ENCODE results near the gene SPSB1. TPM values are rescaled to one million over a fixed set of nuclear protein-coding genes. Genes with fewer than 3 reads are reported as not detected.

SPSB1 gene
- total and polyA plus RNA-seq, 2 donors = 12.4 to 36.4 TPM

- Histone ChIP-seq H3K4me3 (ENCODE audit: low read depth, low read length) (no peak overlapping the region), H3K4me1 (ENCODE audit: insufficient read depth) (no peaks in the 10 kb centered on the region), H3K27ac (ENCODE audit: low read depth) (no peak overlapping the region), H3K36me3 (ENCODE audit: insufficient read depth) (peaks cover 2% of the 10 kb centered on the region)
- WGBS = 69% methylated on average over 8 of the region's 8 CpGs
- no peak for DNase-seq (ENCODE audit: extremely low spot score)
Measured at GRCh38 chr1:9363061-9363471, 70.4 kb downstream of the SPSB1 start.

DNA sequence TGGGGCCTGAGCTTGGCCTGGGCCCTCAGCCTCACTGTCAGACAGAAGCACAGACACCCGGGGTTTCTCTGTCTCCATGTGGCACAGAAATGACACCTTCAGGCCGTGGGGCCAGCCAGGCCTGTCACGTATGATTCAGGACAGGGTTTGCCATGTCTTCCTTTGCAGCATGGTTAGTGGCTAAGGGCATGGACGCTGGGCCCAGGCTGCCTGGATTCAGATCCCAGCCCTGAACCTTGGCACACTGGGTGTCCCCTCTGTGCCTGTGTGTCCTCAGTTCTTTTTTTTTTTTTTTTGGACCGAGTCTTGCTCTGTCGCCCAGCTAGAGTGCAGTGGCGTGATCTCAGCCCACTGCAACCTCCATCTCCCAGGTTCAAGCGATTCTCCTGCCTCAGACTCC is 73.6 kb downstream of the SPSB1 start:
- 86% methylated on average over 8 of the region's 8 CpGs for WGBS

GRCh38 chr1:9366943-9367780 is 74.5 kb downstream of the SPSB1 start:
- Histone ChIP-seq H3K27ac (ENCODE audit: low read depth) (no peak overlapping the region), H3K36me3 (ENCODE audit: insufficient read depth) (peaks cover 2% of the 10 kb centered on the region), H3K4me3 (ENCODE audit: low read depth, low read length) (no peak overlapping the region), H3K4me1 (ENCODE audit: insufficient read depth) (no peaks in the 10 kb centered on the region)
- DNase-seq (ENCODE audit: extremely low spot score) = no peak
- 95% methylated on average over 34 of the region's 34 CpGs for WGBS

More for the DNA sequence above, 73.6 kb downstream of the SPSB1 start:
- Histone ChIP-seq H3K36me3 (ENCODE audit: insufficient read depth) (peaks cover 2% of the 10 kb centered on the region), H3K27ac (ENCODE audit: low read depth) (no peak overlapping the region), H3K4me1 (ENCODE audit: insufficient read depth) (no peaks in the 10 kb centered on the region), H3K4me3 (ENCODE audit: low read depth, low read length) (no peak overlapping the region)
- DNase-seq (ENCODE audit: extremely low spot score) = no peak

- Histone ChIP-seq H3K4me3 (ENCODE audit: low read depth, low read length) (no peak overlapping the region), H3K36me3 (ENCODE audit: insufficient read depth) (peaks cover 2% of the 10 kb centered on the region), H3K27ac (ENCODE audit: low read depth) (no peak overlapping the region), H3K4me1 (ENCODE audit: insufficient read depth) (no peaks in the 10 kb centered on the region)
- 83% methylated on average over 9 of the region's 9 CpGs for WGBS
- no peak for DNase-seq (ENCODE audit: extremely low spot score)
Measured at GRCh38 chr1:9367806-9368205, 75.1 kb downstream of the SPSB1 start.

DNA sequence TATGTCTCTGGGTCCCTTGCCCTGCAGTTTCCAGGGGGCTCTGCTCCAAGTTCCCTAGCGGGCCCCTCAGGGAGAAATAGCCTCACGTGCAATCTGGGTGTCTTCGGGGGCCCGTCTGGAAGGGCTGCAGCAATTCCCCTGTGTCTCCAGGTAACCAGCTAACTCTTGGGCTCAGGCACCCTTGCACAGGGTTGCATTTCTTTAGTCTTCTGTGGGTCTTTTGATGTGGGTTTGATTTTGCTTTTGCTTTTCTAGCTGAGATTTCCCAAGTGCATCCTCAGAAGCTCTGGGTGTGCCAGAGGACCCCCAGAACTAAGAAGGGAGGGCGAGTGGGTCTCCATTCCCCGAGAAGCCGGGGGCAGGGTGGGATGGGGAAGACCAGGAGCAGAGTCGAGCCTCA is 75.7 kb downstream of the SPSB1 start:
- H3K36me3 ChIP-seq (ENCODE audit: insufficient read depth) = peaks cover 2% of the 10 kb centered on the region
- no peak for DNase-seq (ENCODE audit: extremely low spot score)
- H3K27ac ChIP-seq (ENCODE audit: low read depth) = no peak overlapping the region
- 85% methylated on average over 8 of the region's 8 CpGs for WGBS
- H3K4me1 ChIP-seq (ENCODE audit: insufficient read depth) = no peaks in the 10 kb centered on the region
- H3K4me3 ChIP-seq (ENCODE audit: low read depth, low read length) = no peak overlapping the region

GRCh38 chr1:9369964-9370788 is 77.5 kb downstream of the SPSB1 start:
- no peak for DNase-seq (ENCODE audit: extremely low spot score)
- Histone ChIP-seq H3K36me3 (ENCODE audit: insufficient read depth) (peaks cover 2% of the 10 kb centered on the region), H3K27ac (ENCODE audit: low read depth) (no peak overlapping the region), H3K4me1 (ENCODE audit: insufficient read depth) (no peaks in the 10 kb centered on the region), H3K4me3 (ENCODE audit: low read depth, low read length) (no peak overlapping the region)
- WGBS = 83% methylated on average over 16 of the region's 16 CpGs

DNA sequence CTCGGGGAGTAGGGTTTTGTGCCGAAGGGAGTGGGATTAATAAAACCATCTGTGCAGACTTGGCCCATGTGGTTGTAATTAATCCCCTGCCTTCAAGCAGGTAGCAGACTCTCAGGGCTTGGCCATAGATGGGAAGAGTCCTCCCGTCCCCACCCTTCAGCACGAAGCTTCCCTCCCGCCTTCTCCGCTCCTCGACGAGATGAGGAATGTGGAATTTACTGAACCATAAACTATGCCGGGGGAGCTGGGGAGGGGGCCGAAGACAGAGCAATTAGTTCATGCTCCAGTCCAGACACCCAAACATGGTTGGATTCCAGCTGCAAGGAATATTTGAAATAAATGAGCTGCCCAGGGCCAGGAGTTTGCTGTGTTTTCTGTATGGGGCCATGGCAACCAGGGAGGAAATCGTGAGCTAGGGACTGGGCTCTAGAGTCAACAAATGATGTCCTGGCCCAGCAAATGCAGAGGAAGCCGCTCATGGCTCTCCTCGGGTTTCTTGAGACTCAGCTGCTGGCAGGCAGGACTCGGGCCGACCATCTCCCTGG is 78.8 kb downstream of the SPSB1 start:
- peak; percentile 79 for DNase-seq (ENCODE audit: extremely low spot score)
- Histone ChIP-seq H3K36me3 (ENCODE audit: insufficient read depth) (peaks cover 2% of the 10 kb centered on the region), H3K4me3 (ENCODE audit: low read depth, low read length) (no peak overlapping the region), H3K27ac (ENCODE audit: low read depth) (no peak overlapping the region), H3K4me1 (ENCODE audit: insufficient read depth) (no peaks in the 10 kb centered on the region)
- WGBS = 13% methylated on average over 15 of the region's 15 CpGs

DNA sequence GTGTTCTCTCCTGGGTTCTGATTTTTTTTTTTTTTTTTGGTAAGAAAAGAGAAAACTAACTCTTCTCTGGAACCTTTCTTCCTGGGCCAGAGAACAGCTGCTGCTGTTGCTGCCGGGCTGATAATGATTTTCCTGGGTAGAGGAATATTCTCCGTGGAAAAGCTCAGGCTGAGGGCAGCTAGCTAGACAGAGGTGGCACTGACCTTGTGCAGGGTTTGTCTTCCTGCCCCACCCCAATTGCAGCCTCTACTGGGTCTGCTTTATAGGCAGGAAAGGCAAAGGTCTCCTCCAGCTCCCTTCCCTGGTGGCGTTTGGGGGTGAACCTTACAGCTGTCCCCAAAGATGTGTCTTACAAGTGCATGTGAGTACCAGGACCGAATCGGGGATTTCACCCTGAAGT is 79.3 kb downstream of the SPSB1 start:
- Histone ChIP-seq H3K4me1 (ENCODE audit: insufficient read depth) (no peaks in the 10 kb centered on the region), H3K27ac (ENCODE audit: low read depth) (no peak overlapping the region), H3K36me3 (ENCODE audit: insufficient read depth) (peaks cover 2% of the 10 kb centered on the region), H3K4me3 (ENCODE audit: low read depth, low read length) (no peak overlapping the region)
- DNase-seq (ENCODE audit: extremely low spot score) = no peak
- 31% methylated on average over 5 of the region's 5 CpGs for WGBS

GRCh38 chr1:9373619-9374018 is 80.9 kb downstream of the SPSB1 start:
- H3K4me3 ChIP-seq (ENCODE audit: low read depth, low read length) = no peak overlapping the region
- 77% methylated on average over 4 of the region's 4 CpGs for WGBS
- no peaks in the 10 kb centered on the region for H3K36me3 ChIP-seq (ENCODE audit: insufficient read depth)
- no peak for DNase-seq (ENCODE audit: extremely low spot score)
- H3K27ac ChIP-seq (ENCODE audit: low read depth) = no peak overlapping the region
- no peaks in the 10 kb centered on the region for H3K4me1 ChIP-seq (ENCODE audit: insufficient read depth)

DNA sequence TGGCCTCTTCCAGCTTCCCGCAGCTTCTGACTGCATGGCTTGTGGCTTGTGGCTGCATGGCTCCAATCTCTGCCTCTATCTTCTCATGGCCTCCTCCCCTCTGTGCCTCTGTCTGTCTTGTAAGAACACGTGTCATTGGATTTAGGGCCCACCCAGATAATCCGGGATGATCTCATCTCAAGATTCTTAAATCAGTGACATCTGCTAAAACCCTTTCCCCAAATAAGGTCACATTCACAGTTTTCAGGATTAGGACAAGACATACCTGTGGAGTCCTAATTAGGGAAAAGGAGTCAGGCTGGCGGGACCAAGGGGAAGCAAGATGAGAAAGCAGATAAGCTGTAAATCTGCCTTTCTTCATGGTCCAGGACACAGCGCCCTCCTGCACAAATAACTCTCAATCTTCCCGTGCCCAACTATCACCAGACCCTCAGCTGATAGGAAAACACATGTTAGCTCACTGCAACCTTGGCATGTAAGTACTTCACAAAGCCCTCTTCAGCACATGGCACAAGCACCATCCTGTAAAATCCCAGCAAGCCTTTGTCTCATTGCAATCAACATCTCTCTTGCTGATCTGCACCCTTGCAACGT is 82.2 kb downstream of the SPSB1 start:
- no peak for DNase-seq (ENCODE audit: extremely low spot score)
- WGBS = 70% methylated on average over 7 of the region's 7 CpGs
- H3K27ac ChIP-seq (ENCODE audit: low read depth) = no peak overlapping the region
- H3K36me3 ChIP-seq (ENCODE audit: insufficient read depth) = no peaks in the 10 kb centered on the region
- H3K4me3 ChIP-seq (ENCODE audit: low read depth, low read length) = no peak overlapping the region
- H3K4me1 ChIP-seq (ENCODE audit: insufficient read depth) = no peaks in the 10 kb centered on the region

- no peak overlapping the region for H3K27ac ChIP-seq (ENCODE audit: low read depth)
- no peak overlapping the region for H3K4me3 ChIP-seq (ENCODE audit: low read depth, low read length)
- DNase-seq (ENCODE audit: extremely low spot score) = no peak
- 21% methylated on average over 15 of the region's 15 CpGs for WGBS
- H3K36me3 ChIP-seq (ENCODE audit: insufficient read depth) = no peaks in the 10 kb centered on the region
- no peaks in the 10 kb centered on the region for H3K4me1 ChIP-seq (ENCODE audit: insufficient read depth)
Measured at GRCh38 chr1:9375912-9376311, 83.2 kb downstream of the SPSB1 start.

DNA sequence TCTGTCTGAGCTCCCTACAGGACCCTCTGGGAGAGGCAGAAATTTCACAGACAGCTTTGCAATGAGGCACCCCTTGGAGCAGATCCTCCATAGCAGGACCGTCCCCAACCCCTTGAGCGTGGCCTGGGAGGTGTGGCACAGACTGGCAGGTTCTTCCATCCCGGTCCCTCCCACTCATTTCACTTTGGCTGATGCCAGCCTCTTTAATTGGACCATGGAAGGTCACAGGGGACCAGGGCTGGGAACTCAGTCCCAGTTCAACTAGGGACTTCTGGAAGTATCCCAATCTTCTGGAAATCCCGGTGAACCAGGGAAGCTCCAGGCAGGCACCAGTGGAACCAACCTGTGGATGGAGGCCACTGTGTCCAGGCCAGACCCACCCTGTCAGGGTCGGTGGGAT is 83.7 kb downstream of the SPSB1 start:
- Histone ChIP-seq H3K27ac (ENCODE audit: low read depth) (peak overlapping the region; percentile 61), H3K4me1 (ENCODE audit: insufficient read depth) (no peaks in the 10 kb centered on the region), H3K4me3 (ENCODE audit: low read depth, low read length) (no peak overlapping the region), H3K36me3 (ENCODE audit: insufficient read depth) (no peaks in the 10 kb centered on the region)
- DNase-seq (ENCODE audit: extremely low spot score) = no peak
- 65% methylated on average over 5 of the region's 5 CpGs for WGBS

- H3K4me1 ChIP-seq (ENCODE audit: insufficient read depth) = no peaks in the 10 kb centered on the region
- no peak for DNase-seq (ENCODE audit: extremely low spot score)
- 25% methylated on average over 17 of the region's 17 CpGs for WGBS
- H3K27ac ChIP-seq (ENCODE audit: low read depth) = no peak overlapping the region
- no peaks in the 10 kb centered on the region for H3K36me3 ChIP-seq (ENCODE audit: insufficient read depth)
- H3K4me3 ChIP-seq (ENCODE audit: low read depth, low read length) = no peak overlapping the region
Measured at GRCh38 chr1:9376886-9377333, 84.2 kb downstream of the SPSB1 start.
